GM23338 (cell line): ENCODE data around the gene SLC35F4. TPM values are rescaled to one million over a fixed set of nuclear protein-coding genes. Genes with fewer than 3 reads are reported as not detected.

ENCODE experiments used
- ATAC-seq: fragments of 200-7000 bp; cut with Tn5 transposase; 3 replicates; pipeline ENCODE4 v1.9.1; 2020
- DNase-seq: peaks from one replicate; pipeline ENCODE4 v3.0.0-alpha.2; 2015; ENCODE audit warnings: low spot score
- H2AFZ ChIP-seq: fragments of 200-600 bp; sonication (generic); 2 replicates; pipeline ENCODE4 v1.8.0; 2016; ENCODE audit warnings: antibody characterized with exemption, mild to moderate bottlenecking, moderate library complexity
- H3F3A ChIP-seq: fragments of 200-600 bp; sonication (generic); replicated peaks from 2 replicates; pipeline ENCODE4 v1.8.0; 2017; ENCODE audit warnings: antibody characterized with exemption, mixed run types, low read depth
- H3K27ac ChIP-seq: fragments of 200-600 bp; sonication (generic); 2 replicates; pipeline ENCODE4 v1.6.1; 2016; ENCODE audit warnings: low read depth
- H3K27me3 ChIP-seq: fragments of 200-600 bp; sonication (generic); 2 replicates; pipeline ENCODE4 v1.8.0; 2016; ENCODE audit warnings: mild to moderate bottlenecking, mixed run types, moderate library complexity; ENCODE audit not compliant: insufficient read depth
- H3K36me3 ChIP-seq: fragments of 200-600 bp; sonication (generic); 2 replicates; pipeline ENCODE4 v1.8.0; 2016; ENCODE audit warnings: mild to moderate bottlenecking; ENCODE audit not compliant: insufficient read depth
- H3K4me1 ChIP-seq: fragments of 200-600 bp; sonication (generic); 2 replicates; pipeline ENCODE4 v1.8.0; 2016; ENCODE audit warnings: mild to moderate bottlenecking, moderate library complexity; ENCODE audit not compliant: insufficient read depth
- H3K4me2 ChIP-seq: fragments of 200-600 bp; sonication (generic); 2 replicates; pipeline ENCODE4 v1.7.1; 2017; ENCODE audit warnings: mixed run types
- H3K4me3 ChIP-seq: fragments of 200-600 bp; sonication (generic); 2 replicates; pipeline ENCODE4 v1.6.1; 2016; ENCODE audit warnings: mixed run types
- H3K79me2 ChIP-seq: fragments of 200-600 bp; sonication (generic); replicated peaks from 2 replicates; pipeline ENCODE4 v1.8.0; 2017; ENCODE audit warnings: mild to moderate bottlenecking; ENCODE audit not compliant: insufficient read depth
- H3K9me2 ChIP-seq: fragments of 200-600 bp; sonication (generic); 2 replicates; pipeline ENCODE4 v1.8.0; 2017; ENCODE audit not compliant: insufficient read depth
- H4K20me1 ChIP-seq: fragments of 200-600 bp; sonication (generic); replicated peaks from 2 replicates; pipeline ENCODE4 v1.8.0; 2017; ENCODE audit warnings: mild to moderate bottlenecking; ENCODE audit not compliant: insufficient read depth
- H3K27ac Mint-ChIP-seq: 2 replicates; pipeline ENCODE4 v1.8.0; 2020; ENCODE audit warnings: inconsistent platforms, mild to moderate bottlenecking, moderate library complexity, mixed read lengths
- H3K27me3 Mint-ChIP-seq: 3 replicates; pipeline ENCODE4 v1.8.0; 2022; ENCODE audit warnings: low read depth, mild to moderate bottlenecking, moderate library complexity, mixed read lengths, inconsistent platforms; ENCODE audit not compliant: insufficient read depth, poor library complexity
- H3K36me3 Mint-ChIP-seq: 3 replicates; pipeline ENCODE4 v1.8.0; 2021; ENCODE audit warnings: low read depth, mild to moderate bottlenecking, inconsistent platforms, moderate library complexity, mixed read lengths
- H3K4me1 Mint-ChIP-seq: 3 replicates; pipeline ENCODE4 v1.8.0; 2020; ENCODE audit warnings: mild to moderate bottlenecking, inconsistent platforms, mixed read lengths
- H3K4me3 Mint-ChIP-seq: 3 replicates; pipeline ENCODE4 v1.8.0; 2021; ENCODE audit warnings: moderate library complexity, mild to moderate bottlenecking, inconsistent platforms, mixed read lengths
- H3K9me3 Mint-ChIP-seq: 3 replicates; pipeline ENCODE4 v1.8.0; 2020; ENCODE audit warnings: moderate library complexity, mild to moderate bottlenecking, inconsistent platforms, mixed read lengths
- CREB1 ChIP-seq: fragments of 250-450 bp; sonication (Bioruptor Pico); IDR thresholded peaks from 2 replicates; pipeline ENCODE4 v1.5.0; 2020; ENCODE audit warnings: low read depth, mild to moderate bottlenecking, moderate library complexity
- JUNB ChIP-seq: IDR thresholded peaks from one replicate; pipeline ENCODE4 v1.6.1; 2016; ENCODE audit warnings: antibody characterized with exemption; ENCODE audit not compliant: unreplicated experiment
- NANOG ChIP-seq: IDR thresholded peaks from 2 replicates; pipeline ENCODE4 v1.6.1; 2016; ENCODE audit warnings: antibody characterized with exemption, borderline replicate concordance
- POLR2AphosphoS5 ChIP-seq: IDR thresholded peaks from 2 replicates; pipeline ENCODE4 v1.6.1; 2016; ENCODE audit warnings: antibody characterized with exemption, low read depth
- ZNF114 ChIP-seq: fragments of 250-450 bp; sonication (Bioruptor Pico); IDR thresholded peaks from 2 replicates; pipeline ENCODE4 v1.5.0; 2020; ENCODE audit warnings: mild to moderate bottlenecking, moderate library complexity
- ZNF331 ChIP-seq: fragments of 250-450 bp; sonication (Bioruptor Pico); IDR thresholded peaks from 2 replicates; pipeline ENCODE4 v1.5.0; 2020; ENCODE audit warnings: low read depth, mild to moderate bottlenecking, moderate library complexity
- polyA plus RNA-seq: library from polyadenylated mRNA; unstranded; fragments of >200 nt; fragmentation: Nextera tagmentation; extraction: Ambion mirVana; gene quantifications from 2 replicates; pipeline ENCODE4 v1.2.1, GENCODE V29; 2016
- total RNA-seq: library from RNA; depleted of rRNA; stranded (reverse); fragments of >200 nt; shearing (Covaris generic); gene quantifications from 2 replicates; pipeline ENCODE4 v1.2.3, GENCODE V29; 2014
- TF ChIP-seq, protein P1 (sequence below): IDR thresholded peaks from one replicate; pipeline ENCODE4 v1.6.1; 2018; ENCODE audit warnings: antibody characterized with exemption; ENCODE audit not compliant: unreplicated experiment
- TF ChIP-seq, protein P2 (sequence below): IDR thresholded peaks from 2 replicates; pipeline ENCODE4 v1.6.1; 2016; ENCODE audit warnings: antibody characterized with exemption
- TF ChIP-seq, protein P3 (sequence below): fragments of 250-450 bp; sonication (Bioruptor Pico); IDR thresholded peaks from 2 replicates; pipeline ENCODE4 v1.5.0; 2020; ENCODE audit warnings: mild to moderate bottlenecking, moderate library complexity

The SLC35F4 gene
- total and polyA plus RNA-seq, 2 experiments from 2014 or later, result 0.10 TPM; not detected in 1

DNA sequence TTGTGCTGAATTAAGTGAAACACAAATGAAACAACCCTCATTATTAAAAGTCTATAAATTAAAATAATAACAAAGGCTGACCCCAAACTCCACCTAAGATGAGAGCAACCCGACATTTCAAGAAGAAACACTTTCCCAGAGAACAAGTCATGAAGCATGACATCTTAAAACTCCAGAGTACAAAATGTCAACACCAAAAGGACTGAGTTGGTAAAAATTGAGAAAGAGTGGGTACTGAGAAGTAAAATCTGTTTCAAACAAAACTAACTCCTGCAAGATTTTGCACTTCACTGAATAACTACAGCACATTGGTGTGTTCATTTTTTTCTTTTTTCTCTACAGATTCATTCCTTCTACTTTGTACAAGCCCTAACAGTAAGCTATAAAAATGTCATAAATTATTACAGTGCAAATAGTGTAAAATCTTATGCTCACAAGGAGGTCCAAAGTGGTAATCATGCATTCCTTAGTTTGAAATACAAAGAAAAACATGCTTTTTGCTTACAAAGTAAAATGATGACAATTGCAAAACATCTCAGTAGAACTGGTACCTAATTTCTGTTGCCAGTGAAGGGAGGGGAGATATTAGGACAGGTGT, 31.8 kb downstream of the SLC35F4 start:
- no peak overlapping the region for H2AFZ ChIP-seq
- DNase-seq (no peak), ATAC-seq (no peak)
- no peaks in the 10 kb centered on the region for H3F3A ChIP-seq
- H3K27me3 ChIP-seq, result no peaks in the 10 kb centered on the region
- peaks cover 11% of the 10 kb centered on the region; the same call in 1 of the 2 replicates for H3K4me1 ChIP-seq
- no peaks in the 10 kb centered on the region for H3K36me3 ChIP-seq
- no peak overlapping the region for H3K4me3 Mint-ChIP-seq
- no peak overlapping the region for H3K4me2 ChIP-seq
- no peaks in the 10 kb centered on the region; the same call in 2 of the 3 replicates for H3K9me3 Mint-ChIP-seq
- no peaks in the 10 kb centered on the region for H3K79me2 ChIP-seq
- H3K27ac Mint-ChIP-seq, result no peak overlapping the region
- no peaks in the 10 kb centered on the region for H4K20me1 ChIP-seq
- TF ChIP-seq JUNB, result no peak
- no peak for TF ChIP-seq POLR2AphosphoS5
- no peak for TF ChIP-seq ZNF114 (CRISPR knock-in tag)
- TF ChIP-seq, protein P1, sequence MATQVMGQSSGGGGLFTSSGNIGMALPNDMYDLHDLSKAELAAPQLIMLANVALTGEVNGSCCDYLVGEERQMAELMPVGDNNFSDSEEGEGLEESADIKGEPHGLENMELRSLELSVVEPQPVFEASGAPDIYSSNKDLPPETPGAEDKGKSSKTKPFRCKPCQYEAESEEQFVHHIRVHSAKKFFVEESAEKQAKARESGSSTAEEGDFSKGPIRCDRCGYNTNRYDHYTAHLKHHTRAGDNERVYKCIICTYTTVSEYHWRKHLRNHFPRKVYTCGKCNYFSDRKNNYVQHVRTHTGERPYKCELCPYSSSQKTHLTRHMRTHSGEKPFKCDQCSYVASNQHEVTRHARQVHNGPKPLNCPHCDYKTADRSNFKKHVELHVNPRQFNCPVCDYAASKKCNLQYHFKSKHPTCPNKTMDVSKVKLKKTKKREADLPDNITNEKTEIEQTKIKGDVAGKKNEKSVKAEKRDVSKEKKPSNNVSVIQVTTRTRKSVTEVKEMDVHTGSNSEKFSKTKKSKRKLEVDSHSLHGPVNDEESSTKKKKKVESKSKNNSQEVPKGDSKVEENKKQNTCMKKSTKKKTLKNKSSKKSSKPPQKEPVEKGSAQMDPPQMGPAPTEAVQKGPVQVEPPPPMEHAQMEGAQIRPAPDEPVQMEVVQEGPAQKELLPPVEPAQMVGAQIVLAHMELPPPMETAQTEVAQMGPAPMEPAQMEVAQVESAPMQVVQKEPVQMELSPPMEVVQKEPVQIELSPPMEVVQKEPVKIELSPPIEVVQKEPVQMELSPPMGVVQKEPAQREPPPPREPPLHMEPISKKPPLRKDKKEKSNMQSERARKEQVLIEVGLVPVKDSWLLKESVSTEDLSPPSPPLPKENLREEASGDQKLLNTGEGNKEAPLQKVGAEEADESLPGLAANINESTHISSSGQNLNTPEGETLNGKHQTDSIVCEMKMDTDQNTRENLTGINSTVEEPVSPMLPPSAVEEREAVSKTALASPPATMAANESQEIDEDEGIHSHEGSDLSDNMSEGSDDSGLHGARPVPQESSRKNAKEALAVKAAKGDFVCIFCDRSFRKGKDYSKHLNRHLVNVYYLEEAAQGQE, result no peak
- TF ChIP-seq, protein P2, sequence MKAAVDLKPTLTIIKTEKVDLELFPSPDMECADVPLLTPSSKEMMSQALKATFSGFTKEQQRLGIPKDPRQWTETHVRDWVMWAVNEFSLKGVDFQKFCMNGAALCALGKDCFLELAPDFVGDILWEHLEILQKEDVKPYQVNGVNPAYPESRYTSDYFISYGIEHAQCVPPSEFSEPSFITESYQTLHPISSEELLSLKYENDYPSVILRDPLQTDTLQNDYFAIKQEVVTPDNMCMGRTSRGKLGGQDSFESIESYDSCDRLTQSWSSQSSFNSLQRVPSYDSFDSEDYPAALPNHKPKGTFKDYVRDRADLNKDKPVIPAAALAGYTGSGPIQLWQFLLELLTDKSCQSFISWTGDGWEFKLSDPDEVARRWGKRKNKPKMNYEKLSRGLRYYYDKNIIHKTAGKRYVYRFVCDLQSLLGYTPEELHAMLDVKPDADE, result no peak
- no peak for TF ChIP-seq ZNF331
- TF ChIP-seq NANOG, result no peak
- TF ChIP-seq, protein P3, sequence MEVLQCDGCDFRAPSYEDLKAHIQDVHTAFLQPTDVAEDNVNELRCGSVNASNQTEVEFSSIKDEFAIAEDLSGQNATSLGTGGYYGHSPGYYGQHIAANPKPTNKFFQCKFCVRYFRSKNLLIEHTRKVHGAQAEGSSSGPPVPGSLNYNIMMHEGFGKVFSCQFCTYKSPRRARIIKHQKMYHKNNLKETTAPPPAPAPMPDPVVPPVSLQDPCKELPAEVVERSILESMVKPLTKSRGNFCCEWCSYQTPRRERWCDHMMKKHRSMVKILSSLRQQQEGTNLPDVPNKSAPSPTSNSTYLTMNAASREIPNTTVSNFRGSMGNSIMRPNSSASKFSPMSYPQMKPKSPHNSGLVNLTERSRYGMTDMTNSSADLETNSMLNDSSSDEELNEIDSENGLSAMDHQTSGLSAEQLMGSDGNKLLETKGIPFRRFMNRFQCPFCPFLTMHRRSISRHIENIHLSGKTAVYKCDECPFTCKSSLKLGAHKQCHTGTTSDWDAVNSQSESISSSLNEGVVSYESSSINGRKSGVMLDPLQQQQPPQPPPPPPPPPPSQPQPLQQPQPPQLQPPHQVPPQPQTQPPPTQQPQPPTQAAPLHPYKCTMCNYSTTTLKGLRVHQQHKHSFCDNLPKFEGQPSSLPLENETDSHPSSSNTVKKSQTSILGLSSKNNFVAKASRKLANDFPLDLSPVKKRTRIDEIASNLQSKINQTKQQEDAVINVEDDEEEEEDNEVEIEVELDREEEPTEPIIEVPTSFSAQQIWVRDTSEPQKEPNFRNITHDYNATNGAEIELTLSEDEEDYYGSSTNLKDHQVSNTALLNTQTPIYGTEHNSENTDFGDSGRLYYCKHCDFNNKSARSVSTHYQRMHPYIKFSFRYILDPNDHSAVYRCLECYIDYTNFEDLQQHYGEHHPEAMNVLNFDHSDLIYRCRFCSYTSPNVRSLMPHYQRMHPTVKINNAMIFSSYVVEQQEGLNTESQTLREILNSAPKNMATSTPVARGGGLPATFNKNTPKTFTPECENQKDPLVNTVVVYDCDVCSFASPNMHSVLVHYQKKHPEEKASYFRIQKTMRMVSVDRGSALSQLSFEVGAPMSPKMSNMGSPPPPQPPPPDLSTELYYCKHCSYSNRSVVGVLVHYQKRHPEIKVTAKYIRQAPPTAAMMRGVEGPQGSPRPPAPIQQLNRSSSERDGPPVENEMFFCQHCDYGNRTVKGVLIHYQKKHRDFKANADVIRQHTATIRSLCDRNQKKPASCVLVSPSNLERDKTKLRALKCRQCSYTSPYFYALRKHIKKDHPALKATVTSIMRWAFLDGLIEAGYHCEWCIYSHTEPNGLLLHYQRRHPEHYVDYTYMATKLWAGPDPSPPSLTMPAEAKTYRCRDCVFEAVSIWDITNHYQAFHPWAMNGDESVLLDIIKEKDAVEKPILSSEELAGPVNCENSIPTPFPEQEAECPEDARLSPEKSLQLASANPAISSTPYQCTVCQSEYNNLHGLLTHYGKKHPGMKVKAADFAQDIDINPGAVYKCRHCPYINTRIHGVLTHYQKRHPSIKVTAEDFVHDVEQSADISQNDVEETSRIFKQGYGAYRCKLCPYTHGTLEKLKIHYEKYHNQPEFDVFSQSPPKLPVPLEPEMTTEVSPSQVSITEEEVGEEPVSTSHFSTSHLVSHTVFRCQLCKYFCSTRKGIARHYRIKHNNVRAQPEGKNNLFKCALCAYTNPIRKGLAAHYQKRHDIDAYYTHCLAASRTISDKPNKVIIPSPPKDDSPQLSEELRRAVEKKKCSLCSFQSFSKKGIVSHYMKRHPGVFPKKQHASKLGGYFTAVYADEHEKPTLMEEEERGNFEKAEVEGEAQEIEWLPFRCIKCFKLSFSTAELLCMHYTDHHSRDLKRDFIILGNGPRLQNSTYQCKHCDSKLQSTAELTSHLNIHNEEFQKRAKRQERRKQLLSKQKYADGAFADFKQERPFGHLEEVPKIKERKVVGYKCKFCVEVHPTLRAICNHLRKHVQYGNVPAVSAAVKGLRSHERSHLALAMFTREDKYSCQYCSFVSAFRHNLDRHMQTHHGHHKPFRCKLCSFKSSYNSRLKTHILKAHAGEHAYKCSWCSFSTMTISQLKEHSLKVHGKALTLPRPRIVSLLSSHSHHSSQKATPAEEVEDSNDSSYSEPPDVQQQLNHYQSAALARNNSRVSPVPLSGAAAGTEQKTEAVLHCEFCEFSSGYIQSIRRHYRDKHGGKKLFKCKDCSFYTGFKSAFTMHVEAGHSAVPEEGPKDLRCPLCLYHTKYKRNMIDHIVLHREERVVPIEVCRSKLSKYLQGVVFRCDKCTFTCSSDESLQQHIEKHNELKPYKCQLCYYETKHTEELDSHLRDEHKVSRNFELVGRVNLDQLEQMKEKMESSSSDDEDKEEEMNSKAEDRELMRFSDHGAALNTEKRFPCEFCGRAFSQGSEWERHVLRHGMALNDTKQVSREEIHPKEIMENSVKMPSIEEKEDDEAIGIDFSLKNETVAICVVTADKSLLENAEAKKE (CRISPR knock-in tag), result no peak
- TF ChIP-seq CREB1 (CRISPR knock-in tag), result no peak
- peaks cover 5% of the 10 kb centered on the region; the same call in 1 of the 2 replicates for H3K9me2 ChIP-seq
- no peaks in the 10 kb centered on the region for H3K36me3 Mint-ChIP-seq
- no peak overlapping the region for H3K27ac ChIP-seq
- H3K4me1 Mint-ChIP-seq, result peaks cover 14% of the 10 kb centered on the region
- H3K4me3 ChIP-seq, result no peak overlapping the region
- peaks cover 6% of the 10 kb centered on the region for H3K27me3 Mint-ChIP-seq
